Kidney (tissue), 14 donors: ENCODE data around the gene ACVR1B. TPM values are rescaled to one million over a fixed set of nuclear protein-coding genes. Genes with fewer than 3 reads are reported as not detected.
A peak's percentile ranks its signal among the peaks of the same experiment; 100 is the strongest.

ENCODE experiments used
- DNase-seq, 5 donors: peaks; one replicate each; pipeline ENCODE4 v3.0.0-alpha.2; 2013 to 2020
- FAIRE-seq: peaks from 2 replicates; lab custom pipeline; 2012; peaks lifted over from hg19 to GRCh38; lab: Jason Lieb, UNC
- H3K27ac ChIP-seq, 2 donors: one replicate each; pipeline ENCODE4 v1.7.0; 2013; ENCODE audit warnings: low read depth in 2 of 2, low read length in 2 of 2, inconsistent platforms in 1 of 2
- H3K27me3 ChIP-seq: one replicate; pipeline ENCODE4 v1.7.1; 2013; ENCODE audit warnings: low read length, inconsistent platforms; ENCODE audit not compliant: control insufficient read depth, insufficient read depth
- H3K36me3 ChIP-seq, 3 donors: one replicate each; pipeline versions ENCODE4 v1.7.0 to v1.7.1; 2013; ENCODE audit warnings: low read length in 3 of 3, control low read depth in 1 of 3, inconsistent platforms in 1 of 3; ENCODE audit not compliant: insufficient read depth in 3 of 3, control insufficient read depth in 2 of 3
- H3K4me1 ChIP-seq, 3 donors: one replicate each; pipeline versions ENCODE4 v1.7.0 to v1.7.1; 2013; ENCODE audit warnings: low read length in 3 of 3, inconsistent platforms in 1 of 3, low read depth in 1 of 3; ENCODE audit not compliant: control insufficient read depth in 2 of 3, insufficient read depth in 2 of 3
- H3K4me3 ChIP-seq, 3 donors: one replicate each; pipeline versions ENCODE4 v1.7.0 to v1.8.1; 2013; ENCODE audit warnings: low read length in 3 of 3, control low read depth in 1 of 3, inconsistent platforms in 1 of 3
- H3K9ac ChIP-seq, 3 donors: one replicate each; pipeline versions ENCODE4 v1.7.0 to v1.7.1; 2013; ENCODE audit warnings: low read length in 3 of 3, control low read depth in 1 of 3, inconsistent platforms in 1 of 3
- H3K9me3 ChIP-seq, 3 donors: one replicate each; pipeline versions ENCODE4 v1.7.0 to v1.7.1; 2013; ENCODE audit warnings: low read length in 3 of 3, control low read depth in 1 of 3, inconsistent platforms in 1 of 3; ENCODE audit not compliant: control insufficient read depth in 2 of 3, insufficient read depth in 1 of 3
- CTCF ChIP-seq: IDR thresholded peaks from 3 replicates; pipeline ENCODE4 v1.5.1; 2012; ENCODE audit warnings: mild to moderate bottlenecking, moderate library complexity, borderline replicate concordance; ENCODE audit not compliant: insufficient read depth; ENCODE audit errors: extremely low read depth
- intact Hi-C: fragments of 100-400 bp; cut with DNase I; formaldehyde crosslinking; loops from one replicate; pipeline ENCODE4 v1.11.1; 2022
- polyA plus RNA-seq: library from polyadenylated mRNA; stranded (reverse); fragments of 350-450 nt; fragmentation: Illumina TruSeq; extraction: RNeasy Lipid Tissue Mini Kit (QIAGEN cat#74804); gene quantifications from one replicate; pipeline ENCODE4 v1.2.3, GENCODE V29; 2014; ENCODE audit warnings: low read depth, low replicate concordance; ENCODE audit not compliant: insufficient read depth
- total RNA-seq: library from RNA; stranded (reverse); fragmentation: NEBNext Ultra II Directional; extraction: Animal tissue kit (Norgen Biotek cat#: 25700); gene quantifications from one replicate; pipeline ENCODE4 v1.2.1, GENCODE V29; 2021
- donor health status: control.
- donor health status: control.
- donor health status: control.
- donor health status: control.
- donor health status: control.
- donor health status: DM: yes; HTN: yes; CAD: no.
- donor health status: Normal renal cell carcinoma (clear cell type).

The ACVR1B gene
- total and polyA plus RNA-seq, 2 donors from 2014 or later: 30.6 to 95.5 TPM

DNA sequence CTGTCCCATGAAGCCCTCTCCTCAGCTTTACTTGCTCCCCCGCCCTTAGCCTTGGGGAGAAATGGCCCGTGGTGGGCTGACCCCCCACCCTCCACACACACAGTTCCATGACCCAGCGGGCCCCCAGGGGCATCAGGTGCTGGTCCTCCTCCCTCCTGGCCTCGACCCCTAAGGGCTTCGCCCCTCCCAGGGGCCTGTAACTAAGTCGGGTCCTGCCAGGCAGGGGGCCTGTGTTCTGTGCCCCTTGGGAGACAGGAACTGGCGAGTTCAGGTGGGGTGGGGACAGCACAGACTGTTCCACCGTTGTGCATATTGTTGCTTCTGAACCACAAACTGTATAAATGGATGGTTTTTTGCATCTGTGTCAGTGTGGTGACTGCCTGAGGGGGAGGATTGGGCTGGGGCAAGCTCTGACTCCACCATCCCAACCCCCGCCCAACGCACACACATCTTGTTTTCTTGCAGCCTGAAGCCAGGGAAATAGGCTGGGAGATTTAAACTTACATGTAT lies 64.1 kb downstream of the ACVR1B start:
- no peak for TF ChIP-seq CTCF
- Histone ChIP-seq H3K9me3 (no peaks in the 10 kb centered on the region), H3K9ac (no peak overlapping the region), H3K27me3 (no peaks in the 10 kb centered on the region), H3K4me1 (peaks cover under 1 to 6% (median 4%) of the 10 kb centered on the region in 3 donors), H3K27ac (no peak overlapping the region), H3K4me3 (no peak overlapping the region), H3K36me3 (peaks cover 0 to 4% (median 4%) of the 10 kb centered on the region in 3 donors)
- DNase-seq (peak in 1 of 5 donors; percentile 68), FAIRE-seq (no peak)
- intact Hi-C loops: no loop called here

DNA sequence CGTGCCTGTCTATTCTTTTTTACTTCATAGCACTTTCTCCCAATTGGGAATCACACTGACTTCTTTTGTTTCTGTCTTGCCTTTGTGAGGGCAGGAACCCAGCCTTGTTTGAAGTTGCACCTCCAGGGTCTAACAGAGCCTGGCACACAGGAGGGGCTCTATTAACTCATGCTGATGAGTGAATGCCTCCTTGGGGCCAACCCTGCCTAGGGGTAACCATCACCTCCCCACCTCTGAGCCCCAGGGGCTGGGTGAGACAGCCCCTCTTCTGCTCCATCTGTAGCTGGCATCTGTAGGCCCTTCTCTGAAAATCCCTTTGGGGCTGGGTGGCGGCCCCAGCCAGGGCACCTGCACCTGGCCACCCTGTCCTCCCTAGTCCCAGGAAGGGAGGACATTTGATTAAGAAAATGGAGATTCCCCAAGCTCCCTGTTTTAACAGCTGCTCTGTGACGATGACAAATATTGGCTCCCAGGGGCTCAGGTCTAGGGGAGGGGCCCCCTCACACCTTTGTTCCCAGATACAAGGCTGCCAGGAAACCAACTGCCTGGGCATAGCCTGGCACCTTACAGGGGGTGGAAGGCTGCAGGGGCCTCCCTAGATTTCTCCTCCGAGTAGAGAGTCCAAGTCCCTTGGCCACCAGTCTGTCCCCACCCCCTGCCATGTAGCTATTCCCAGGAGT lies 67.1 kb downstream of the ACVR1B start:
- peak in 1 of 5 donors; percentile 36 for DNase-seq
- H3K9me3 ChIP-seq: no peaks in the 10 kb centered on the region
- FAIRE-seq: no peak

GRCh38 chr12:52019113-52019770 lies 67.7 kb downstream of the ACVR1B start:
- peak; percentile 70 to 81 (median 79) for DNase-seq
- H3K4me3 ChIP-seq: no peak overlapping the region
- intact Hi-C loops: no loop called here
- no peak overlapping the region for H3K27ac ChIP-seq
- no peak for TF ChIP-seq CTCF
- H3K36me3 ChIP-seq: no peaks in the 10 kb centered on the region
- no peaks in the 10 kb centered on the region for H3K9me3 ChIP-seq
- FAIRE-seq: no peak
- H3K4me1 ChIP-seq: peaks cover 0 to 4% (median 3%) of the 10 kb centered on the region in 3 donors
- no peak overlapping the region for H3K9ac ChIP-seq
- H3K27me3 ChIP-seq: no peaks in the 10 kb centered on the region

More for the DNA sequence above, 67.1 kb downstream of the ACVR1B start:
- Histone ChIP-seq H3K27me3 (no peaks in the 10 kb centered on the region), H3K9ac (no peak overlapping the region), H3K4me3 (no peak overlapping the region), H3K36me3 (peaks cover 0 to 4% (median 0%) of the 10 kb centered on the region in 3 donors), H3K27ac (no peak overlapping the region), H3K4me1 (no peaks in the 10 kb centered on the region)
- TF ChIP-seq CTCF: no peak
- intact Hi-C loops: no loop called here
